HG03442 (cell line): ENCODE results near the gene GPR78.

ENCODE experiments used
- ATAC-seq: cut with Tn5 transposase; IDR thresholded peaks from one replicate; pipeline ENCODE4 v1.9.1; 2021; ENCODE audit warnings: mild to moderate bottlenecking, moderate library complexity; ENCODE audit not compliant: unreplicated experiment

GPR78 gene

GRCh38 chr4:8546766-8547107 lies 33.5 kb upstream of the GPR78 start:
- no peak for ATAC-seq

GRCh38 chr4:8547108-8547911 lies 32.9 kb upstream of the GPR78 start:
- no peak for ATAC-seq

GRCh38 chr4:8547912-8548730 lies 32.1 kb upstream of the GPR78 start:
- no peak for ATAC-seq

GRCh38 chr4:8548731-8549351 lies 31.4 kb upstream of the GPR78 start:
- ATAC-seq, result no peak

- no peak for ATAC-seq
These were observed 30.8 kb upstream of the GPR78 start for GRCh38 chr4:8549352-8549931.

GRCh38 chr4:8550691-8551090 lies 29.5 kb upstream of the GPR78 start:
- no peak for ATAC-seq

GRCh38 chr4:8552024-8552423 lies 28.2 kb upstream of the GPR78 start:
- no peak for ATAC-seq

- no peak for ATAC-seq
These were observed 27.5 kb upstream of the GPR78 start for GRCh38 chr4:8552581-8553205.

- ATAC-seq, result no peak
These were observed 27.0 kb upstream of the GPR78 start for GRCh38 chr4:8553216-8553615.

GRCh38 chr4:8553991-8554405 lies 26.2 kb upstream of the GPR78 start:
- ATAC-seq, result no peak

- ATAC-seq, result no peak
These were observed 25.6 kb upstream of the GPR78 start for GRCh38 chr4:8554555-8555100.

- ATAC-seq, result no peak
These were observed 24.5 kb upstream of the GPR78 start for GRCh38 chr4:8555716-8556115.

GRCh38 chr4:8556341-8557150 lies 23.6 kb upstream of the GPR78 start:
- no peak for ATAC-seq

GRCh38 chr4:8557151-8558076 lies 22.8 kb upstream of the GPR78 start:
- no peak for ATAC-seq

- ATAC-seq, result no peak
These were observed 21.9 kb upstream of the GPR78 start for GRCh38 chr4:8558080-8558960.

GRCh38 chr4:8559011-8559410 lies 21.2 kb upstream of the GPR78 start:
- no peak for ATAC-seq

- no peak for ATAC-seq
These were observed 20.5 kb upstream of the GPR78 start for GRCh38 chr4:8559524-8560264.
